ENCODE measurements around the gene DUSP2. TPM values are rescaled to one million over a fixed set of nuclear protein-coding genes. Genes with fewer than 3 reads are reported as not detected.
A peak's percentile ranks its signal among the peaks of the same experiment; 100 is the strongest.

Gene DUSP2
- total RNA-seq, 2 donors from 2014 or later: 8.5 to 22.2 TPM

DNA sequence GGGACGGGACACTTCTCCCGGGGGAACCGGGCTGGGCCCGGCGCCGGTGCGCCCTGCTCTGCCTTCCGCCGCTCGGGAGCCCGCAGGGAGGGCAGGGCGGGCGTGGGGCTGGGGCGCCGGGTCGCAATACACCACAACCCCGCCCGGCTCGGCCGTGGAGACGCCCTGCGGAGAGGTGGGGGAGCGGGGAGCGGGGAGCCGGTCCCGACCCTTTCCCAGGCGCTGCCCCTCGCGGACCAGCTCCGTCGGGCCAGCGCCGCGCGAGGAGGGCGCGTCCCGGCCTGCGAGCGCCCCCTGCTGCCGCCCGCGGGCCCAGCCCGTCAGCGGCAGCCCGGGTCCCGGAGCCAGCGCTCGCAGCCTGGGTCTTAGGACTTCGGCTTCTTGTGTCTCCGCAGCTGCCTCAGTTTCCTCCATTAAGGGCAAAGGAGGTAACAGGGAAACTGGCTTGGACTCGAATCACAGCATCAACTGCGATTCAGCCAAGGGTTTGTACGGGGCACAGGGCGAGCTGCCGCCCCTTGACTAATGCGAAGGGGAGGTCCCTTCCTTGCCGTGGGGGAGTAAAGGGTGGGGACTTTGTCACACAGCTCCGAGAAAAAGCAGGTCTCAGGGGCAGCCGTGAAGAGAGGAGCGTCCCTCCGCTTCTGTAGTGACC lies 28.2 kb downstream of the DUSP2 start:
- H3K4me1 ChIP-seq (ENCODE audit: control insufficient read depth in 1 of 2, low read depth in 2 of 2): peaks cover 3 to 15% of the 10 kb centered on the region in 2 donors
- no peaks in the 10 kb centered on the region for H3K27me3 ChIP-seq (replicated peaks; ENCODE audit: insufficient read depth)
- peak; percentile 63 for TF ChIP-seq CTCF (IDR thresholded peaks at IDR 0.05)
- ATAC-seq (ENCODE audit: insufficient number of reproducible peaks, low FRiP score, low read depth) (peak; percentile 61), DNase-seq (ENCODE audit: low spot score) (no peak)
- no peak overlapping the region for H3K27ac ChIP-seq
- H3K4me3 ChIP-seq: peak overlapping the region; percentile 76
- H3K9me3 ChIP-seq: no peaks in the 10 kb centered on the region
- no peaks in the 10 kb centered on the region for H3K36me3 ChIP-seq

DNA sequence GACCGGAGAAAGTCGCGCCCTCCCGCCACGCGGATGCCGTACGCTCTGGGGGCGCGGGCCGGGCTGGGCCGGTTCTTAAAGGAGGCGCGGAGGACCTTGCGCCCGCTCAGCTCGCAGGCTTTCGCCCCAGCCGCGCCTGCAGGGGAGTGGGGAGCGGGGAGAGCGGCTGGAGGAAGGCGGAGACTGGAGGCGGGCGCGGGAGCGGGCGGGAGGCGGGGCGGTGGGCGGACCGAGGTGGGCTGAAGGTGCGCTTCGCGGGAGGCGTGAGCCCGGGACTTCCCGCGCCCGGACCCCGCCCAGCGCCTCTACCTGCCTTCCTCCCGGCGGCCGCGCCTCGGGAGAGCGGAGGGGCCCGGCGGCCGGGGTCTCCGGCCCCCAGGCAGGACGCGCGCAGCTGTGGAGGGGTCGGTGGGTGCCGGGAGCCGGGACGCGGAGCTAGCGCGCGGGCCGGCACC lies 28.8 kb downstream of the DUSP2 start, which contains the start of gene ADRA2B:
ADRA2B (minus strand) TSS at position 148 of the 455 bp plus-strand sequence. CDS start 422 bp downstream, outside the sequence.
- no peaks in the 10 kb centered on the region for H3K9me3 ChIP-seq
- H3K36me3 ChIP-seq: no peaks in the 10 kb centered on the region
- no peak within 1 kb of the TSS for H3K27ac ChIP-seq
- peaks cover 3 to 15% of the 10 kb centered on the region in 2 donors for H3K4me1 ChIP-seq (ENCODE audit: control insufficient read depth in 1 of 2, low read depth in 2 of 2)
- H3K4me3 ChIP-seq: peak within 1 kb of the TSS; percentile 76
- ATAC-seq (ENCODE audit: insufficient number of reproducible peaks, low FRiP score, low read depth) (peak; percentile 36), DNase-seq (ENCODE audit: low spot score) (no peak)
- no peaks in the 10 kb centered on the region for H3K27me3 ChIP-seq (replicated peaks; ENCODE audit: insufficient read depth)
- no peak for TF ChIP-seq CTCF (IDR thresholded peaks at IDR 0.05)

- Histone ChIP-seq H3K36me3 (no peaks in the 10 kb centered on the region), H3K4me1 (ENCODE audit: control insufficient read depth in 1 of 2, low read depth in 2 of 2) (peaks cover 3 to 15% of the 10 kb centered on the region in 2 donors), H3K4me3 (peak overlapping the region; percentile 76), H3K27ac (no peak overlapping the region), H3K27me3 (replicated peaks; ENCODE audit: insufficient read depth) (no peaks in the 10 kb centered on the region), H3K9me3 (no peaks in the 10 kb centered on the region)
- DNase-seq (ENCODE audit: low spot score) (no peak), ATAC-seq (ENCODE audit: insufficient number of reproducible peaks, low FRiP score, low read depth) (no peak)
- no peak for TF ChIP-seq CTCF (IDR thresholded peaks at IDR 0.05)
Observed at GRCh38 chr2:96115631-96116423, 29.4 kb downstream of the DUSP2 start.

- DNase-seq (ENCODE audit: low spot score) (no peak), ATAC-seq (ENCODE audit: insufficient number of reproducible peaks, low FRiP score, low read depth) (no peak)
- Histone ChIP-seq H3K27ac (no peak overlapping the region), H3K4me1 (ENCODE audit: control insufficient read depth in 1 of 2, low read depth in 2 of 2) (peaks cover 3 to 15% of the 10 kb centered on the region in 2 donors), H3K9me3 (no peaks in the 10 kb centered on the region), H3K36me3 (no peaks in the 10 kb centered on the region), H3K4me3 (no peak overlapping the region), H3K27me3 (replicated peaks; ENCODE audit: insufficient read depth) (no peaks in the 10 kb centered on the region)
- TF ChIP-seq CTCF (IDR thresholded peaks at IDR 0.05): no peak
Observed at GRCh38 chr2:96114903-96115581, 30.2 kb downstream of the DUSP2 start.

DNA sequence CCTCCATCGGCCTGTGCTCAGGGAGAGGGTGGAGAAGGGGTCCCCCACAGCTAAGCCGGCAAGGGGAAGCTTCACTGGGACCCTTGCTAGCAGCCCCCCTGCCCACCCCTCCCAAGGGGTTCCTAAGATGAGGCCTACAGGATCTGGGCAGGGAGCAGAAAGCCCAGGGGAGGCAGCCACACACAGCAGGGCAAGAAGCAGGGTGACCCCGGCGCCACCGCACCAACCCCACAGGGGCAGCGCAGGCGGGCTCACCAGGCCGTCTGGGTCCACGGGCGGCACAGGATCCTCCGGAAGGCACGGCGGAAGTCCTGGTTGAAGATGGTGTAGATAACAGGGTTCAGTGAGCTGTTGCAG lies 30.7 kb downstream of the DUSP2 start:
- no peak for DNase-seq (ENCODE audit: low spot score)

More for the DNA sequence above, 30.7 kb downstream of the DUSP2 start:
- Histone ChIP-seq H3K27me3 (replicated peaks; ENCODE audit: insufficient read depth) (no peaks in the 10 kb centered on the region), H3K9me3 (no peaks in the 10 kb centered on the region), H3K4me1 (ENCODE audit: control insufficient read depth in 1 of 2, low read depth in 2 of 2) (peaks cover 3 to 15% of the 10 kb centered on the region in 2 donors), H3K36me3 (no peaks in the 10 kb centered on the region), H3K27ac (no peak overlapping the region), H3K4me3 (no peak overlapping the region)
- ATAC-seq (ENCODE audit: insufficient number of reproducible peaks, low FRiP score, low read depth): no peak
- TF ChIP-seq CTCF (IDR thresholded peaks at IDR 0.05): no peak

Measured in thoracic aorta (tissue), 2 donors.